PC-3 (cell line): ENCODE data around the gene SSU72.
"Not testable (repeated sequence)": the region's sequence is repeated elsewhere in the genome, so short reads cannot be mapped to it uniquely, and the experiment has no call there.

ENCODE experiments used
- EZH2phosphoT487 ChIP-seq: fragments of 300-600 bp; sonication (generic); IDR thresholded peaks from 2 replicates; pipeline ENCODE4 v1.6.1; 2018; ENCODE audit warnings: mild to moderate bottlenecking, antibody characterized with exemption, low read length, borderline replicate concordance
- TF ChIP-seq, protein P1 (sequence below): fragments of 300-600 bp; sonication (generic); conservative IDR thresholded peaks from 2 replicates; pipeline ENCODE4 v1.5.1; 2017; ENCODE audit warnings: antibody characterized with exemption, low read depth, mild to moderate bottlenecking, low read length

DNA sequence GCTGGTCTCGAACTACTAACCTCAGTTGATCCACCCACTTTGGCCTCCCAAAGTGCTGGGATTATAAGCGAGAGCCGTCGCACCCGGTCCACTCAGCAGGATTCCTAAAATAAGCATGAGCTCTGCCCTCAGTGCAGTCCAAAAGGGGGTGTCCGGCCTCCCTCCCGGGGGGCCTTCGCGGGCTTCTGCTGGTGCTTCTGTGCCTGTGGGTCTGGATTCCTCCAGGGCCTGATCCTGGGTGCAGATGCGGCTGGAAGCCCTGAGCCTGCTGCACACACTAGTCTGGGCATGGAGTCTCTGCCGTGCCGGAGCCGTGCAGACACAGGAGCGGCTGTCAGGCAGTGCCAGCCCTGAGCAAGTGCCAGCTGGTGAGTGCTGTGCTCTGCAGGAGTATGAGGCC lies 57.7 kb downstream of the SSU72 start:
- not testable (repeated sequence) for TF ChIP-seq EZH2phosphoT487
- TF ChIP-seq, protein P1, sequence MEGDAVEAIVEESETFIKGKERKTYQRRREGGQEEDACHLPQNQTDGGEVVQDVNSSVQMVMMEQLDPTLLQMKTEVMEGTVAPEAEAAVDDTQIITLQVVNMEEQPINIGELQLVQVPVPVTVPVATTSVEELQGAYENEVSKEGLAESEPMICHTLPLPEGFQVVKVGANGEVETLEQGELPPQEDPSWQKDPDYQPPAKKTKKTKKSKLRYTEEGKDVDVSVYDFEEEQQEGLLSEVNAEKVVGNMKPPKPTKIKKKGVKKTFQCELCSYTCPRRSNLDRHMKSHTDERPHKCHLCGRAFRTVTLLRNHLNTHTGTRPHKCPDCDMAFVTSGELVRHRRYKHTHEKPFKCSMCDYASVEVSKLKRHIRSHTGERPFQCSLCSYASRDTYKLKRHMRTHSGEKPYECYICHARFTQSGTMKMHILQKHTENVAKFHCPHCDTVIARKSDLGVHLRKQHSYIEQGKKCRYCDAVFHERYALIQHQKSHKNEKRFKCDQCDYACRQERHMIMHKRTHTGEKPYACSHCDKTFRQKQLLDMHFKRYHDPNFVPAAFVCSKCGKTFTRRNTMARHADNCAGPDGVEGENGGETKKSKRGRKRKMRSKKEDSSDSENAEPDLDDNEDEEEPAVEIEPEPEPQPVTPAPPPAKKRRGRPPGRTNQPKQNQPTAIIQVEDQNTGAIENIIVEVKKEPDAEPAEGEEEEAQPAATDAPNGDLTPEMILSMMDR: not testable (repeated sequence)
